HepG2 (cell line): ENCODE data around the gene CAVIN2. TPM values are rescaled to one million over a fixed set of nuclear protein-coding genes. Genes with fewer than 3 reads are reported as not detected.
A peak's percentile ranks its signal among the peaks of the same experiment; 100 is the strongest.

Experiments used
- ATAC-seq: fragments of 200-7000 bp; cut with Tn5 transposase; 3 replicates; pipeline ENCODE4 v1.9.1; 2020; ENCODE audit warnings: mild to moderate bottlenecking, moderate library complexity
- BruUV-seq: library from RNA; stranded (reverse); fragments of 400-500 nt; replicated peaks from 2 replicates; lab custom pipeline; 2021; lab: Mats Ljungman, UMichigan
- CTCF ChIA-PET: fragments of 300-600 bp; formaldehyde crosslinking; extraction: SDS; loops from one replicate; lab custom pipeline; 2021; ENCODE audit warnings: low total read pairs, inconsistent platforms, low intra/inter-chr PET ratio; lab: Yijun Ruan, JAX
- POLR2A ChIA-PET: fragments of 350-600 bp; sonication (Branson Sonifier 250); formaldehyde crosslinking; loops from one replicate; lab custom pipeline; 2020; ENCODE audit warnings: antibody characterized with exemption, inconsistent platforms; lab: Yijun Ruan, JAX
- DNase-seq: peaks from one replicate; pipeline ENCODE4 v3.0.0-alpha.2; 2015; ENCODE audit warnings: low spot score
- FAIRE-seq: peaks from 3 replicates; lab custom pipeline; 2011; peaks lifted over from hg19 to GRCh38; lab: Jason Lieb, UNC
- H2AFZ ChIP-seq: one replicate; pipeline ENCODE4 v1.6.1; 2011; ENCODE audit warnings: low read length, inconsistent platforms
- H3K27ac ChIP-seq: fragments of 300-600 bp; 3 replicates; pipeline ENCODE4 v1.8.0; 2011; ENCODE audit warnings: mixed run types, mild to moderate bottlenecking, mixed read lengths, low read length, inconsistent platforms; ENCODE audit not compliant: insufficient read depth; ENCODE audit errors: extremely low read length
- H3K27me3 ChIP-seq, 2 experiments: fragments of 200-600 bp in 1 of 2; 2 replicates in 1 of 2; 3 replicates in 1 of 2; pipeline versions ENCODE4 v1.6.0 to v1.8.0; 2011; ENCODE audit warnings: low read length in 2 of 2, mild to moderate bottlenecking in 2 of 2, moderate library complexity in 2 of 2, inconsistent platforms in 1 of 2; ENCODE audit not compliant: insufficient read depth in 2 of 2, control insufficient read depth in 1 of 2
- H3K36me3 ChIP-seq, 2 experiments: fragments of 200-600 bp in 1 of 2; replicated peaks in 1 of 2; 2 replicates in 1 of 2; 3 replicates in 1 of 2; pipeline versions ENCODE4 v1.5.1 to v1.8.0; 2011; ENCODE audit warnings: low read length in 2 of 2, inconsistent platforms in 1 of 2; ENCODE audit not compliant: insufficient read depth in 2 of 2, control insufficient read depth in 1 of 2
- H3K4me1 ChIP-seq: 2 replicates; pipeline ENCODE4 v1.5.1; 2012; ENCODE audit warnings: low read length, inconsistent platforms; ENCODE audit not compliant: insufficient read depth
- H3K4me2 ChIP-seq: 2 replicates; pipeline ENCODE4 v1.6.0; 2011; ENCODE audit warnings: low read depth, low read length, inconsistent platforms
- H3K4me3 ChIP-seq, 3 experiments: fragments of 200-600 bp in 1 of 3; sonication (generic), shearing (Covaris generic) in 1 of 3; replicated peaks in 1 of 3; 2 replicates each; pipeline ENCODE4 v1.5.1; 2011 to 2016; ENCODE audit warnings: low read length in 3 of 3, inconsistent platforms in 2 of 3, low read depth in 2 of 3, mild to moderate bottlenecking in 2 of 3, control low read depth in 1 of 3, mixed read lengths in 1 of 3; ENCODE audit not compliant: insufficient read depth in 1 of 3
- H3K79me2 ChIP-seq: one replicate; pipeline ENCODE4 v1.6.1; 2011; ENCODE audit warnings: low read length, inconsistent platforms; ENCODE audit not compliant: insufficient read depth
- H3K9ac ChIP-seq: 2 replicates; pipeline ENCODE4 v1.6.0; 2011; ENCODE audit warnings: mild to moderate bottlenecking, low read depth, low read length, inconsistent platforms; ENCODE audit not compliant: insufficient read depth
- H3K9me3 ChIP-seq: 2 replicates; pipeline ENCODE4 v1.5.1; 2012; ENCODE audit warnings: mild to moderate bottlenecking, low read length
- H4K20me1 ChIP-seq: 2 replicates; pipeline ENCODE4 v1.6.0; 2011; ENCODE audit warnings: inconsistent platforms, mild to moderate bottlenecking, low read length, moderate library complexity; ENCODE audit not compliant: insufficient read depth
- ATF7-NPFF ChIP-seq: sonication (generic); formaldehyde crosslinking; IDR thresholded peaks from 2 replicates; pipeline ENCODE4 v1.8.1; 2023; ENCODE audit warnings: mild to moderate bottlenecking, low read depth, missing genetic modification reagents, moderate library complexity
- PITX1 ChIP-seq: sonication (generic); formaldehyde crosslinking; IDR thresholded peaks from 2 replicates; pipeline ENCODE4 v1.5.1; 2020; ENCODE audit warnings: mild to moderate bottlenecking, missing genetic modification reagents
- RFX3 ChIP-seq: IDR thresholded peaks from 2 replicates; pipeline ENCODE4 v1.6.1; 2016; ENCODE audit warnings: missing biosample characterization, missing genetic modification reagents
- SRSF1 ChIP-seq: fragments of 200-400 bp; formaldehyde crosslinking; optimal IDR thresholded peaks from 2 replicates; pipeline ENCODE3; 2017; ENCODE audit warnings: mild to moderate bottlenecking, low read depth, low read length, moderate library complexity
- XRCC5 ChIP-seq: fragments of 200-400 bp; formaldehyde crosslinking; optimal IDR thresholded peaks from 2 replicates; pipeline ENCODE3; 2017; ENCODE audit warnings: mild to moderate bottlenecking, low read length
- ZFP37 ChIP-seq: sonication (generic); formaldehyde crosslinking; IDR thresholded peaks from 2 replicates; pipeline ENCODE4 v1.4.0; 2020; ENCODE audit warnings: missing genetic modification reagents, borderline replicate concordance
- ZNF574 ChIP-seq: sonication (generic); formaldehyde crosslinking; IDR thresholded peaks from 2 replicates; pipeline ENCODE4 v1.4.0; 2020; ENCODE audit warnings: missing genetic modification reagents
- ZNF780A ChIP-seq: sonication (generic); formaldehyde crosslinking; IDR thresholded peaks from 2 replicates; pipeline ENCODE4 v1.8.0; 2022; ENCODE audit warnings: mild to moderate bottlenecking, missing genetic modification reagents, moderate library complexity
- ZNF788 ChIP-seq: sonication (generic); formaldehyde crosslinking; IDR thresholded peaks from 2 replicates; pipeline ENCODE4 v1.5.0; 2020; ENCODE audit warnings: mild to moderate bottlenecking, missing genetic modification reagents, borderline replicate concordance
- ZSCAN31 ChIP-seq: sonication (generic); formaldehyde crosslinking; IDR thresholded peaks from 2 replicates; pipeline ENCODE4 v1.5.0; 2020; ENCODE audit warnings: low read depth, mild to moderate bottlenecking, missing genetic modification reagents
- WGBS: methylation state at CpG from one replicate; pipeline ENCODE4 v1.1.6; 2017; ENCODE audit warnings: low lambda C conversion rate; 5-methylcytosine and 5-hydroxymethylcytosine counted together
- in situ Hi-C: cut with HindIII; loops from 2 replicates; pipeline ENCODE4 v1.10.0; 2017; ENCODE audit warnings: low pct_unique_long_range_greater_than_20kb; ENCODE audit not compliant: extremely low pct_ligation_motif_present
- intact Hi-C: fragments of 100-400 bp; cut with micrococcal nuclease; formaldehyde crosslinking; loops from one replicate; pipeline ENCODE4 v1.10.0; 2022; ENCODE audit not compliant: unreplicated experiment
- polyA plus RNA-seq, 8 experiments: library from polyadenylated mRNA; depleted of rRNA in 3 of 8; stranded (reverse) in 7 of 8; unstranded in 1 of 8; fragments of >200 nt; fragmentation: Illumina TruSeq in 4 of 8; extraction: Trizol in 4 of 8; gene quantifications; 2 replicates each; pipeline versions ENCODE4 v1.2.1 to v1.2.3, GENCODE V29; 2011 to 2016; ENCODE audit warnings: low read depth in 4 of 8, missing spikeins in 1 of 8, mixed read lengths in 1 of 8; ENCODE audit not compliant: insufficient read depth in 1 of 8
- total RNA-seq, 5 experiments: library from RNA; depleted of rRNA; stranded (reverse); fragments of >200 nt; fragmentation: Illumina TruSeq; extraction: Trizol; gene quantifications; 2 replicates each; pipeline ENCODE4 v1.2.3, GENCODE V29; 2016; ENCODE audit warnings: low read depth in 1 of 5
- TF ChIP-seq, protein P1 (sequence below): fragments of 450-650 bp; IDR thresholded peaks from 2 replicates; pipeline ENCODE4 v1.6.1; 2017
- TF ChIP-seq, protein P2 (sequence below): sonication (generic); formaldehyde crosslinking; IDR thresholded peaks from 2 replicates; pipeline ENCODE4 v1.8.0; 2022; ENCODE audit warnings: missing genetic modification reagents, mild to moderate bottlenecking, borderline replicate concordance
- TF ChIP-seq, protein P3 (sequence below): sonication (generic); formaldehyde crosslinking; IDR thresholded peaks from 2 replicates; pipeline ENCODE4 v1.8.1; 2023; ENCODE audit warnings: mild to moderate bottlenecking, missing genetic modification reagents, borderline replicate concordance
- TF ChIP-seq, protein P4 (sequence below): sonication (generic); formaldehyde crosslinking; IDR thresholded peaks from 2 replicates; pipeline ENCODE4 v1.5.0; 2020; ENCODE audit warnings: missing genetic modification reagents
- TF ChIP-seq, protein P5 (sequence below): sonication (generic); formaldehyde crosslinking; conservative IDR thresholded peaks from 2 replicates; pipeline ENCODE4 v1.4.0; 2020; ENCODE audit warnings: missing genetic modification reagents

CAVIN2 gene
- total and polyA plus RNA-seq, 2 of the 13 experiments (the other 11 are each of a cell fraction or from before 2014, with no cell fraction given) = 7.6 to 38.8 TPM

GRCh38 chr2:191845876-191846514 lies 893 bp downstream of the CAVIN2 start:
- no TSS peak for BruUV-seq
- POLR2A ChIA-PET = interaction anchor here (0.6 to 3.2 kb wide), 8 partner anchors 10 to 316 kb away, joined by 3 to 69 read pairs (median 8); no protein-coding TSS in a partner anchor
- no peaks in the 10 kb centered on the region; a peak in 1 of 5 replicates for H3K36me3 ChIP-seq
- FAIRE-seq (no peak), DNase-seq (peak; percentile 23), ATAC-seq (peak; percentile 46)
- H3K9ac ChIP-seq = peak overlapping the region; percentile 81
- in situ Hi-C loops (no loop called here), intact Hi-C loops (loop anchor here (2.0 to 10.0 kb wide), 2 partner anchors 61 to 179 kb away; no protein-coding TSS in a partner anchor)
- peak overlapping the region; percentile 92 for H2AFZ ChIP-seq
- H4K20me1 ChIP-seq = no peaks in the 10 kb centered on the region
- H3K27ac ChIP-seq = peak overlapping the region; percentile 60
- no peaks in the 10 kb centered on the region for H3K9me3 ChIP-seq
- CTCF ChIA-PET = no interaction called here
- peak overlapping the region; percentile 94 for H3K4me2 ChIP-seq
- H3K79me2 ChIP-seq = peaks cover 36% of the 10 kb centered on the region
- 17% methylated on average over 11 of the region's 11 CpGs for whole genome bisulfite sequencing
- peaks cover 87% of the 10 kb centered on the region for H3K4me1 ChIP-seq
- no peaks in the 10 kb centered on the region; a peak in 1 of 5 replicates for H3K27me3 ChIP-seq
- peak overlapping the region; percentile 67 to 87 (median 76) for H3K4me3 ChIP-seq
- peak; percentile 6 for TF ChIP-seq SRSF1
- no peak for TF ChIP-seq ZNF574
- TF ChIP-seq ZSCAN31 = 0 out of 2 replicates have a peak, but pooled peaks have one; percentile 39
- TF ChIP-seq XRCC5 = peak; percentile 37
- no peak for TF ChIP-seq ZFP37 (CRISPR knock-in tag)
- peak; percentile 53; the same call in 1 of the 2 replicates for TF ChIP-seq ZNF788 (CRISPR knock-in tag)
- TF ChIP-seq, protein P1, sequence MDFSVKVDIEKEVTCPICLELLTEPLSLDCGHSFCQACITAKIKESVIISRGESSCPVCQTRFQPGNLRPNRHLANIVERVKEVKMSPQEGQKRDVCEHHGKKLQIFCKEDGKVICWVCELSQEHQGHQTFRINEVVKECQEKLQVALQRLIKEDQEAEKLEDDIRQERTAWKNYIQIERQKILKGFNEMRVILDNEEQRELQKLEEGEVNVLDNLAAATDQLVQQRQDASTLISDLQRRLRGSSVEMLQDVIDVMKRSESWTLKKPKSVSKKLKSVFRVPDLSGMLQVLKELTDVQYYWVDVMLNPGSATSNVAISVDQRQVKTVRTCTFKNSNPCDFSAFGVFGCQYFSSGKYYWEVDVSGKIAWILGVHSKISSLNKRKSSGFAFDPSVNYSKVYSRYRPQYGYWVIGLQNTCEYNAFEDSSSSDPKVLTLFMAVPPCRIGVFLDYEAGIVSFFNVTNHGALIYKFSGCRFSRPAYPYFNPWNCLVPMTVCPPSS = no peak
- no peak for TF ChIP-seq RFX3 (CRISPR knock-in tag)
- TF ChIP-seq, protein P2, sequence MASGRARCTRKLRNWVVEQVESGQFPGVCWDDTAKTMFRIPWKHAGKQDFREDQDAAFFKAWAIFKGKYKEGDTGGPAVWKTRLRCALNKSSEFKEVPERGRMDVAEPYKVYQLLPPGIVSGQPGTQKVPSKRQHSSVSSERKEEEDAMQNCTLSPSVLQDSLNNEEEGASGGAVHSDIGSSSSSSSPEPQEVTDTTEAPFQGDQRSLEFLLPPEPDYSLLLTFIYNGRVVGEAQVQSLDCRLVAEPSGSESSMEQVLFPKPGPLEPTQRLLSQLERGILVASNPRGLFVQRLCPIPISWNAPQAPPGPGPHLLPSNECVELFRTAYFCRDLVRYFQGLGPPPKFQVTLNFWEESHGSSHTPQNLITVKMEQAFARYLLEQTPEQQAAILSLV (CRISPR knock-in tag) = no peak
- TF ChIP-seq, protein P3, sequence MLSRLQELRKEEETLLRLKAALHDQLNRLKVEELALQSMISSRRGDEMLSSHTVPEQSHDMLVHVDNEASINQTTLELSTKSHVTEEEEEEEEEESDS (CRISPR knock-in tag) = no peak
- TF ChIP-seq ATF7-NPFF (CRISPR knock-in tag) = 0 out of 2 replicates have a peak, but pooled peaks have one; percentile 11
- TF ChIP-seq, protein P4, sequence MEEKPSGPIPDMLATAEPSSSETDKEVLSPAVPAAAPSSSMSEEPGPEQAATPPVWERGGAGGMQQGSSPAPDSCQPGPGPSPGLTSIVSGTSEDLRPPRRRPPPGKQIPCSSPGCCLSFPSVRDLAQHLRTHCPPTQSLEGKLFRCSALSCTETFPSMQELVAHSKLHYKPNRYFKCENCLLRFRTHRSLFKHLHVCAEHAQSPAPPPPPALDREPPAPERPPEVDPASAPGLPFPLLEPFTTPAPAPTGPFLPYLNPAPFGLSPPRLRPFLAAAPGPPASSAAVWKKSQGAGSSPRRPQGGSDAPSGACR (CRISPR knock-in tag) = no peak
- TF ChIP-seq ZNF780A (CRISPR knock-in tag) = no peak
- TF ChIP-seq, protein P5, sequence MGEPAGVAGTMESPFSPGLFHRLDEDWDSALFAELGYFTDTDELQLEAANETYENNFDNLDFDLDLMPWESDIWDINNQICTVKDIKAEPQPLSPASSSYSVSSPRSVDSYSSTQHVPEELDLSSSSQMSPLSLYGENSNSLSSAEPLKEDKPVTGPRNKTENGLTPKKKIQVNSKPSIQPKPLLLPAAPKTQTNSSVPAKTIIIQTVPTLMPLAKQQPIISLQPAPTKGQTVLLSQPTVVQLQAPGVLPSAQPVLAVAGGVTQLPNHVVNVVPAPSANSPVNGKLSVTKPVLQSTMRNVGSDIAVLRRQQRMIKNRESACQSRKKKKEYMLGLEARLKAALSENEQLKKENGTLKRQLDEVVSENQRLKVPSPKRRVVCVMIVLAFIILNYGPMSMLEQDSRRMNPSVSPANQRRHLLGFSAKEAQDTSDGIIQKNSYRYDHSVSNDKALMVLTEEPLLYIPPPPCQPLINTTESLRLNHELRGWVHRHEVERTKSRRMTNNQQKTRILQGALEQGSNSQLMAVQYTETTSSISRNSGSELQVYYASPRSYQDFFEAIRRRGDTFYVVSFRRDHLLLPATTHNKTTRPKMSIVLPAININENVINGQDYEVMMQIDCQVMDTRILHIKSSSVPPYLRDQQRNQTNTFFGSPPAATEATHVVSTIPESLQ (CRISPR knock-in tag) = no peak
- TF ChIP-seq PITX1 (CRISPR knock-in tag) = 0 out of 2 replicates have a peak, but pooled peaks have one; percentile 16
